Activated CD4-positive, alpha-beta memory T cell treated with anti-CD3 and anti-CD28 coated beads for 36 hours (primary cell): ENCODE results near the gene DCPS. TPM values are rescaled to one million over a fixed set of nuclear protein-coding genes. Genes with fewer than 3 reads are reported as not detected.
"Not testable (repeated sequence)": the region's sequence is repeated elsewhere in the genome, so short reads cannot be mapped to it uniquely, and the experiment has no call there.

ENCODE experiments used
- CTCF ChIA-PET: fragments of 350-600 bp; sonication (Branson Sonifier 250); formaldehyde crosslinking; loops from one replicate; lab custom pipeline; 2021; ENCODE audit warnings: antibody characterized with exemption, inconsistent platforms; lab: Charles Lee
- POLR2A ChIA-PET: fragments of 350-600 bp; sonication (Branson Sonifier 250); formaldehyde crosslinking; loops from one replicate; lab custom pipeline; 2021; ENCODE audit warnings: antibody characterized with exemption; lab: Charles Lee
- DNase-seq: peaks from one replicate; pipeline ENCODE4 v3.0.0-alpha.2; 2020
- H3K27ac Mint-ChIP-seq: one replicate; pipeline ENCODE4 v1.8.0; 2021; ENCODE audit warnings: mixed read lengths
- H3K27me3 Mint-ChIP-seq: one replicate; pipeline ENCODE4 v1.8.0; 2021; ENCODE audit warnings: mixed read lengths
- H3K36me3 Mint-ChIP-seq: one replicate; pipeline ENCODE4 v1.8.0; 2021; ENCODE audit warnings: mixed read lengths
- H3K4me1 Mint-ChIP-seq: one replicate; pipeline ENCODE4 v1.8.0; 2021; ENCODE audit warnings: low read depth, mixed read lengths
- H3K4me3 Mint-ChIP-seq: one replicate; pipeline ENCODE4 v1.8.0; 2021; ENCODE audit warnings: mild to moderate bottlenecking, mixed read lengths
- H3K9me3 Mint-ChIP-seq: one replicate; pipeline ENCODE4 v1.8.0; 2021; ENCODE audit warnings: mixed read lengths
- intact Hi-C: fragments of 100-400 bp; cut with micrococcal nuclease; formaldehyde crosslinking; loops from one replicate; pipeline ENCODE4 v1.15.1; 2023
- total RNA-seq, 2 experiments: library from RNA; stranded (reverse); gene quantifications; one replicate each; pipeline ENCODE4 v1.2.3, GENCODE V29; 2021

DCPS gene
- total RNA-seq, 2 experiments from 2014 or later, result 40.1 to 43.9 TPM

GRCh38 chr11:126365508-126365907 is 61.6 kb downstream of the DCPS start:
- POLR2A ChIA-PET, CTCF ChIA-PET, H3K4me1 Mint-ChIP-seq, DNase-seq, H3K27ac Mint-ChIP-seq, intact Hi-C loops, H3K4me3 Mint-ChIP-seq, H3K9me3 Mint-ChIP-seq, H3K36me3 Mint-ChIP-seq, H3K27me3 Mint-ChIP-seq: not testable (repeated sequence)

- no peak overlapping the region for H3K27ac Mint-ChIP-seq
- ChIA-PET CTCF (no interaction called here), POLR2A (no interaction called here)
- intact Hi-C loops, result no loop called here
- H3K36me3 Mint-ChIP-seq, result no peaks in the 10 kb centered on the region
- no peaks in the 10 kb centered on the region for H3K27me3 Mint-ChIP-seq
- no peaks in the 10 kb centered on the region for H3K9me3 Mint-ChIP-seq
- no peak for DNase-seq
- H3K4me3 Mint-ChIP-seq, result no peak overlapping the region
- H3K4me1 Mint-ChIP-seq, result no peaks in the 10 kb centered on the region
Observed at GRCh38 chr11:126366064-126366822, 62.4 kb downstream of the DCPS start.

- H3K9me3 Mint-ChIP-seq, CTCF ChIA-PET, DNase-seq, H3K4me1 Mint-ChIP-seq, H3K27ac Mint-ChIP-seq, H3K27me3 Mint-ChIP-seq, H3K36me3 Mint-ChIP-seq, POLR2A ChIA-PET, H3K4me3 Mint-ChIP-seq, intact Hi-C loops: not testable (repeated sequence)
Observed at GRCh38 chr11:126366823-126367654, 63.2 kb downstream of the DCPS start.

- H3K36me3 Mint-ChIP-seq, H3K9me3 Mint-ChIP-seq, CTCF ChIA-PET, H3K27me3 Mint-ChIP-seq, H3K4me3 Mint-ChIP-seq, DNase-seq, H3K27ac Mint-ChIP-seq, intact Hi-C loops, POLR2A ChIA-PET, H3K4me1 Mint-ChIP-seq: not testable (repeated sequence)
Observed at GRCh38 chr11:126367806-126368205, 63.9 kb downstream of the DCPS start.

- POLR2A ChIA-PET, H3K9me3 Mint-ChIP-seq, H3K27ac Mint-ChIP-seq, H3K36me3 Mint-ChIP-seq, H3K4me1 Mint-ChIP-seq, DNase-seq, intact Hi-C loops, H3K27me3 Mint-ChIP-seq, H3K4me3 Mint-ChIP-seq: not testable (repeated sequence)
- CTCF ChIA-PET, result interaction anchor here (0.6 kb wide), 1 partner anchor 58 kb away, joined by 4 read pairs; no protein-coding TSS in a partner anchor
Observed at GRCh38 chr11:126368336-126369119, 64.7 kb downstream of the DCPS start.

DNA sequence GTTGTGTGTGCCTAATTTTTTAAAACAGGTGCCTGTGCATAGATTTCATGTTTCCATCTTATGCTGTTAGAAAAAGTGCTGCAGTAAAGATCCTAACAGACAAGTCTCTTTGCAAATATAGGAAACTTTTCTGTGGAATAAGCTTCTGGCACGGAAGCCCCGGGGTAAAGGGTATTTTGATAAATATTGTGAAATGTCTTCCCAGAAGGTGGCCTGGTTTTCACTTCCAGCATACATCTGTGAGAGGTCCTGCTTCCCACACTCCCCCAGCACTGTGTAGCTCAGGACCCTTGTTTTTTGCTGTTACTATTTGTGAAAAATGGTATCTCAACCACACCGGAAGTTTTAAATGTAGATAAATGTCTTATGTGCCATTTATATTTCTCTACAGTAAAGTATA is 66.2 kb downstream of the DCPS start:
- Mint-ChIP-seq H3K36me3 (no peaks in the 10 kb centered on the region), H3K9me3 (no peaks in the 10 kb centered on the region), H3K4me3 (no peak overlapping the region), H3K4me1 (no peaks in the 10 kb centered on the region), H3K27me3 (no peaks in the 10 kb centered on the region), H3K27ac (no peak overlapping the region)
- CTCF ChIA-PET, result interaction anchor here (0.6 kb wide), 1 partner anchor 1715 kb away, joined by 3 read pairs; no protein-coding TSS in a partner anchor
- POLR2A ChIA-PET, result no interaction called here
- intact Hi-C loops, result no loop called here
- no peak for DNase-seq

- intact Hi-C loops, result no loop called here
- DNase-seq, result no peak
- H3K36me3 Mint-ChIP-seq, result no peaks in the 10 kb centered on the region
- H3K27me3 Mint-ChIP-seq, result no peaks in the 10 kb centered on the region
- no peaks in the 10 kb centered on the region for H3K4me1 Mint-ChIP-seq
- H3K9me3 Mint-ChIP-seq, result no peaks in the 10 kb centered on the region
- ChIA-PET POLR2A (no interaction called here), CTCF (no interaction called here)
- no peak overlapping the region for H3K27ac Mint-ChIP-seq
- H3K4me3 Mint-ChIP-seq, result no peak overlapping the region
Observed at GRCh38 chr11:126371595-126371994, 67.7 kb downstream of the DCPS start.

DNA sequence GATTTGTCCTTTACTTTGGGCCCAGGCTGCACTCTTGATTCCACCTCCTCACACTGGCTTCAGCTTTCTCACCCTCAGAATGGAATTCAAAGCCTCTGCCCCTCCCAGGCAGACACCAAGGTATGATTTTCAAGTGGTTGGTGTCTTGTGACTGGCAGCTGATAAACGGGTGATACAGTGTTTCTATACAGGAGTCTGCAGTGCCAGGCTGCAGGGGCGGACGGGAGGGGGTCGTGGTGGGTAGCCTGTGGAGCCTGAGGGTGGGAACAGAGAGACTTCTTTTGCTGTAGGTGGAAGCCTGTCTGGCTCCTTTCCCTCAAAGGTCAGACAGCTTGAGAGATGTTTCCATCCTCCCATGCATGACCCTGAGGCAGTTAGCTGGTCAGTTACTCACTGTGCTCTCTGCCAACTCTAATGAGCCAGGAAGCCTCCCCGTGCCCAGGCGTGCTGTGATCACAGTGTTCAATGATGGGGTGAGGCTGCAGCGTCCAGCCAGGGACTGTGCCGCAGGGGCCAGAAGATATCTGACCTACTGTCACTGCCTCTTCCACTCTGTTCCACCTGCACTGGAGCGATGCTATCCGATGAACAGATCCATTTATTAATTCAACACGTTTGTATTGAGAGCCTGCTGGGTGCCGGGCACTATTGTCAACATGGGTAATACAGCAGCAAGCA is 69.7 kb downstream of the DCPS start:
- CTCF ChIA-PET, DNase-seq: not testable (repeated sequence)

DNA sequence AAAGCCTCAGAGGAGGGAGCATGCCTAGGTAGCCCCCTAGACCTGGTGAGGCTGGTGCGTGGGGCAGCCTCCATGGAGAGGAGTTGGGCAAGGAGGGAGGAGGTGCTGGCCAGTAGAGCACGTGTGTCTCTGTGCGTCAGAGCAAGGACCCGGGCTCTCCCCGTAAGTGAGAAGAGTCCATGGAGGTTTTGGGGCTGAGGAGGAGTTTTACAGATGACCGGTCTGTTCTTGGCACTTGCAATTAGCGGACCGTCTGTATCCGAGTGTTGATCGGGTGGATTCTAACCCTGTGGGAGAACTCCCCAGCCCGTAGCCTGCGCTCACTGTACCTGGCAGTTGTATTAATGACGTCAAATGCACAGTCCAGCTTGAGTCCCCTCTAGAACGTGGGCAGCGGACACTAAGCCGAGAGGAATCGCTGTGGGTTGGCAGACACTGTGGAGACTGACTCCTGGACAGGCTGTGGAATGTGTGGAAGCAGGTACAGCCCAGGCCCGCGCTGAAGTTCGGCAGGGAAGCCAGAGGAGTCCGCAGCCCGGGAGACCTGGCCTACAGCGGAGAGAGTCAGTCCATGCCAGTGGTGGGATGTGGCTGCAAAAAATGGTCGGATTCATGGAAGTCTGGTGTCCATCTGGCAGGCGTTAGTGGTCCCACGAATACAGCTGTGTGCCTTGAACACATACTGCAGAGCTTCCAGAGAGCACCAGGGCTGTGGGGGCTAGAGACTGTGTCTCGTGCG is 70.9 kb downstream of the DCPS start:
- CTCF ChIA-PET, intact Hi-C loops, H3K4me3 Mint-ChIP-seq, POLR2A ChIA-PET, H3K36me3 Mint-ChIP-seq, H3K9me3 Mint-ChIP-seq, DNase-seq, H3K4me1 Mint-ChIP-seq, H3K27me3 Mint-ChIP-seq, H3K27ac Mint-ChIP-seq: not testable (repeated sequence)

More for the DNA sequence above, 69.7 kb downstream of the DCPS start:
- intact Hi-C loops, H3K4me1 Mint-ChIP-seq, H3K27me3 Mint-ChIP-seq, H3K36me3 Mint-ChIP-seq, H3K9me3 Mint-ChIP-seq, H3K27ac Mint-ChIP-seq, H3K4me3 Mint-ChIP-seq, POLR2A ChIA-PET: not testable (repeated sequence)

DNA sequence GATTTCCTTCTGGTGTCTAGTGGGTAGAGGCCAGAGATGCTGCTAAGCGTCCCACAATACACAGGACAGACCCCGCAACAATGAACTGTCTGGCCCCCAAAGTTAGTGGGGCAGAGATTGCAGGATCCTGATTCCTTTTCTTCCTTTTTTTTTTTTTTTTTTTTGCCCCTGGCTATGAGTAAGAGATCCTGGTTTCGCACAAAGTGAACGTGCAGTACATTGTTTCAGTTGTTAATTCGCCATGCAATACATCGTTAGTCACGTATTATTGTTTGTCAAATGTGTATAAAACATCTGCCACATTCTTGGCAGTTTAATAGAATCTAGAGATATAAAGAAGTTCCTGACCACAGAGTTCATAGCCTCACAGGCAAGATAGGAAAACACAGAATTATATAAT is 71.9 kb downstream of the DCPS start:
- ChIA-PET CTCF (no interaction called here), POLR2A (no interaction called here)
- DNase-seq, result no peak
- Mint-ChIP-seq H3K9me3 (no peaks in the 10 kb centered on the region), H3K36me3 (no peaks in the 10 kb centered on the region), H3K27me3 (no peaks in the 10 kb centered on the region), H3K27ac (no peak overlapping the region), H3K4me3 (no peak overlapping the region), H3K4me1 (no peaks in the 10 kb centered on the region)
- intact Hi-C loops, result no loop called here

DNA sequence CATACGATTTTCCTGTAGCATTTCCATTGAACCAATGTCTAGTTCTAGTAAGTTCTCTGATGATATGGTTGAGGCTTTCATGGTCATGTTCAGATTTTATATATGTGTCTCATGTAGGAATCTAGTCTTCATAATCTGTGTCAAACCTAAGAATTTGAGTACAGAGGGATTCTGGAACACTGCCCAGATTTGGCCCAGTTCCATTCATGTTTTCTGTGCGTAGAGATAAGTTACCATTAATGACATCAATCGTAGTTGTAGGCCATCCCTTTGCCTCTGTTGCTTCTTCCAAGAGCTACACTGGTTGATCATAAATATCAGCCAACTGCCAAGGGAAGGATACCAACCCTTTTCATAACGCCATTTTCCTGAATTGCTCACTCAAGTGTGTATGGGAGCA is 74.9 kb downstream of the DCPS start:
- Mint-ChIP-seq H3K4me3 (no peak overlapping the region), H3K27me3 (no peaks in the 10 kb centered on the region), H3K4me1 (no peaks in the 10 kb centered on the region), H3K36me3 (no peaks in the 10 kb centered on the region), H3K9me3 (no peaks in the 10 kb centered on the region), H3K27ac (no peak overlapping the region)
- ChIA-PET CTCF (interaction anchor here (0.5 kb wide), 1 partner anchor 84 kb away, joined by 3 read pairs; no protein-coding TSS in a partner anchor), POLR2A (no interaction called here)
- DNase-seq, result no peak
- intact Hi-C loops, result no loop called here
